ENCODE data around the gene C1orf56. TPM values are rescaled to one million over a fixed set of nuclear protein-coding genes. Genes with fewer than 3 reads are reported as not detected.
A peak's percentile ranks its signal among the peaks of the same experiment; 100 is the strongest.

C1orf56 gene
- total and polyA plus RNA-seq, 2 donors (not counting 3 experiments of a cell fraction or from before 2014, with no cell fraction given) = 3.0 to 3.5 TPM

- CTCF ChIA-PET = interaction anchor here (0.7 to 1.7 kb wide), 3 partner anchors 14 to 152 kb away, joined by 3 to 4 read pairs (median 3); no protein-coding TSS in a partner anchor
- POLR2A ChIA-PET = no interaction called here
- Histone ChIP-seq H3K4me2 (ENCODE audit: insufficient read depth, low read length) (no peak overlapping the region), H3K4me1 (ENCODE audit: control insufficient read depth, extremely low read depth, insufficient read depth, low read length) (peaks cover 28% of the 10 kb centered on the region), H3K27me3 (ENCODE audit: control insufficient read depth in 2 of 2, insufficient read depth in 2 of 2, low read length in 2 of 2) (no peaks in the 10 kb centered on the region), H2AFZ (ENCODE audit: low read depth, low read length) (no peak overlapping the region), H3K9ac (replicated peaks; ENCODE audit: extremely low read depth, insufficient read depth, low read length) (no peak overlapping the region), H3K9me1 (replicated peaks; ENCODE audit: control insufficient read depth, extremely low read depth, insufficient read depth, low read length) (no peaks in the 10 kb centered on the region), H3K27ac (ENCODE audit: insufficient read depth, low read depth, low read length) (no peak overlapping the region), H3K9me3 (replicated peaks; ENCODE audit: control insufficient read depth, insufficient read depth, low read length) (no peaks in the 10 kb centered on the region), H3K36me3 (ENCODE audit: control insufficient read depth in 2 of 2, extremely low read depth in 1 of 2, insufficient read depth in 2 of 2, low read length in 2 of 2) (no peaks in the 10 kb centered on the region), H4K20me1 (replicated peaks; ENCODE audit: control insufficient read depth, extremely low read depth, insufficient read depth, low read length) (no peaks in the 10 kb centered on the region), H3K79me2 (ENCODE audit: control insufficient read depth, insufficient read depth, low read length) (no peaks in the 10 kb centered on the region), H3K4me3 (replicated peaks in 1 of 3; ENCODE audit: insufficient read depth in 1 of 3, low read depth in 1 of 3, low read length in 3 of 3) (no peak overlapping the region)
- DNase-seq (ENCODE audit: low read depth, low spot score) (no peak), FAIRE-seq (no peak)
- intact Hi-C loops (cut with micrococcal nuclease) (no loop called here), dilution Hi-C loops (cut with MboI; ENCODE audit: extremely low pct_ligation_motif_present, low sequenced_read_pairs) (no loop called here)
- no TSS peak for BruUV-seq (replicated peaks)
- TF ChIP-seq POLR2A (IDR thresholded peaks at IDR 0.05; ENCODE audit: low read depth, low read length) = no peak
- no peak for TF ChIP-seq MAX (IDR thresholded peaks at IDR 0.05; ENCODE audit: insufficient read depth, insufficient read length)
- no peak for TF ChIP-seq FOS (IDR thresholded peaks at IDR 0.05; ENCODE audit: borderline replicate concordance, insufficient read depth, low read length)
- no peak for TF ChIP-seq JUN (IDR thresholded peaks at IDR 0.05; ENCODE audit: borderline replicate concordance, insufficient read depth, insufficient read length, low read depth)
- TF ChIP-seq EZH2 (IDR thresholded peaks at IDR 0.05; ENCODE audit: borderline replicate concordance, low read depth, low read length, severe bottlenecking) = no peak
- no peak for TF ChIP-seq MYC (IDR thresholded peaks at IDR 0.05; ENCODE audit: low read depth, low read length)
These were observed 37.2 kb upstream of the C1orf56 start for GRCh38 chr1:151010346-151010726.

GRCh38 chr1:151011154-151011850, 36.2 kb upstream of the C1orf56 start:
- CTCF ChIA-PET = interaction anchor here (0.7 to 1.7 kb wide), 4 partner anchors 13 to 153 kb away, joined by 3 to 5 read pairs (median 4); partner anchors contain the start of gene C1orf56
- no TSS peak for BruUV-seq (replicated peaks)
- H3K4me2 ChIP-seq (ENCODE audit: insufficient read depth, low read length) = no peak overlapping the region

More at GRCh38 chr1:151011154-151011850, 36.2 kb upstream of the C1orf56 start:
- Histone ChIP-seq H3K4me3 (replicated peaks in 1 of 3; ENCODE audit: insufficient read depth in 1 of 3, low read depth in 1 of 3, low read length in 3 of 3) (no peak overlapping the region), H3K9me3 (replicated peaks; ENCODE audit: control insufficient read depth, insufficient read depth, low read length) (no peaks in the 10 kb centered on the region), H3K79me2 (ENCODE audit: control insufficient read depth, insufficient read depth, low read length) (no peaks in the 10 kb centered on the region), H3K27ac (ENCODE audit: insufficient read depth, low read depth, low read length) (no peak overlapping the region), H3K27me3 (ENCODE audit: control insufficient read depth in 2 of 2, insufficient read depth in 2 of 2, low read length in 2 of 2) (no peaks in the 10 kb centered on the region), H3K9ac (replicated peaks; ENCODE audit: extremely low read depth, insufficient read depth, low read length) (no peak overlapping the region), H3K4me1 (ENCODE audit: control insufficient read depth, extremely low read depth, insufficient read depth, low read length) (peaks cover 21% of the 10 kb centered on the region), H3K9me1 (replicated peaks; ENCODE audit: control insufficient read depth, extremely low read depth, insufficient read depth, low read length) (no peaks in the 10 kb centered on the region), H3K36me3 (ENCODE audit: control insufficient read depth in 2 of 2, extremely low read depth in 1 of 2, insufficient read depth in 2 of 2, low read length in 2 of 2) (no peaks in the 10 kb centered on the region), H2AFZ (ENCODE audit: low read depth, low read length) (no peak overlapping the region), H4K20me1 (replicated peaks; ENCODE audit: control insufficient read depth, extremely low read depth, insufficient read depth, low read length) (no peaks in the 10 kb centered on the region)
- intact Hi-C loops (cut with micrococcal nuclease) (no loop called here), dilution Hi-C loops (cut with MboI; ENCODE audit: extremely low pct_ligation_motif_present, low sequenced_read_pairs) (no loop called here)
- TF ChIP-seq FOS (IDR thresholded peaks at IDR 0.05; ENCODE audit: borderline replicate concordance, insufficient read depth, low read length) = peak; percentile 14
- no peak for TF ChIP-seq MAX (IDR thresholded peaks at IDR 0.05; ENCODE audit: insufficient read depth, insufficient read length)
- no peak for TF ChIP-seq POLR2A (IDR thresholded peaks at IDR 0.05; ENCODE audit: low read depth, low read length)
- TF ChIP-seq CTCF (IDR thresholded peaks at IDR 0.05; ENCODE audit: extremely low read depth in 1 of 2, insufficient read depth in 1 of 2, low read depth in 1 of 2, low read length in 2 of 2) = no peak
- TF ChIP-seq POLR2AphosphoS5 (IDR thresholded peaks at IDR 0.05; ENCODE audit: insufficient read depth, low read depth, low read length) = no peak
- TF ChIP-seq JUN (IDR thresholded peaks at IDR 0.05; ENCODE audit: borderline replicate concordance, insufficient read depth, insufficient read length, low read depth) = no peak
- no peak for TF ChIP-seq MYC (IDR thresholded peaks at IDR 0.05; ENCODE audit: low read depth, low read length)
- DNase-seq (ENCODE audit: low read depth, low spot score) = no peak
- POLR2A ChIA-PET = interaction anchor here (0.7 kb wide), 1 partner anchor 460 kb away, joined by 5 read pairs; no protein-coding TSS in a partner anchor
- no peak for FAIRE-seq

Data from endothelial cell of umbilical vein (primary cell).